Caco-2 (cell line): Measurements from ENCODE around the gene OR10P1. TPM values are rescaled to one million over a fixed set of nuclear protein-coding genes. Genes with fewer than 3 reads are reported as not detected.

ENCODE experiments used
- BruUV-seq: library from RNA; stranded (reverse); fragments of 400-500 nt; replicated peaks from 2 replicates; lab custom pipeline; 2021; lab: Mats Ljungman, UMichigan
- CTCF ChIA-PET: fragments of 300-600 bp; sonication (Branson Sonifier 250); formaldehyde crosslinking; loops from one replicate; lab custom pipeline; 2022; ENCODE audit warnings: antibody characterized with exemption; lab: Charles Lee
- POLR2A ChIA-PET: fragments of 300-600 bp; sonication (Branson Sonifier 250); formaldehyde crosslinking; loops from one replicate; lab custom pipeline; 2022; ENCODE audit warnings: antibody characterized with exemption; lab: Charles Lee
- DNase-seq, 2 experiments: peaks; one replicate each; pipeline versions ENCODE4 v3.0.0 to v3.0.0-alpha.2; 2020 to 2022
- H3K27me3 ChIP-seq: replicated peaks from 2 replicates; pipeline ENCODE4 v1.6.0; 2011; ENCODE audit warnings: low read length; ENCODE audit not compliant: control insufficient read depth, insufficient read depth
- H3K36me3 ChIP-seq: 2 replicates; pipeline ENCODE4 v1.5.1; 2011; ENCODE audit warnings: low read length; ENCODE audit not compliant: control insufficient read depth, insufficient read depth
- H3K4me1 ChIP-seq: fragments of 250-450 bp; sonication (Bioruptor Pico); 2 replicates; pipeline ENCODE4 v1.5.1; 2020; ENCODE audit warnings: mild to moderate bottlenecking
- H3K4me3 ChIP-seq: 2 replicates; pipeline ENCODE4 v1.5.1; 2011; ENCODE audit warnings: low read depth, mild to moderate bottlenecking, control low read depth, low read length
- H3K9me3 ChIP-seq: fragments of 250-450 bp; sonication (Bioruptor Pico); 2 replicates; pipeline ENCODE4 v1.5.1; 2020; ENCODE audit warnings: mild to moderate bottlenecking, moderate library complexity
- H3K27ac Mint-ChIP-seq: one replicate; pipeline ENCODE4 v1.8.0; 2022; ENCODE audit warnings: mixed read lengths; ENCODE audit not compliant: unreplicated experiment
- H3K27me3 Mint-ChIP-seq: one replicate; pipeline ENCODE4 v1.8.0; 2022; ENCODE audit warnings: mixed read lengths; ENCODE audit not compliant: insufficient read depth, unreplicated experiment
- H3K36me3 Mint-ChIP-seq: one replicate; pipeline ENCODE4 v1.8.0; 2022; ENCODE audit warnings: mild to moderate bottlenecking, mixed read lengths; ENCODE audit not compliant: insufficient read depth, unreplicated experiment
- H3K4me1 Mint-ChIP-seq: one replicate; pipeline ENCODE4 v1.8.0; 2022; ENCODE audit warnings: low read depth, mixed read lengths; ENCODE audit not compliant: unreplicated experiment
- H3K4me3 Mint-ChIP-seq: one replicate; pipeline ENCODE4 v1.8.0; 2022; ENCODE audit warnings: mild to moderate bottlenecking, moderate library complexity, mixed read lengths; ENCODE audit not compliant: unreplicated experiment
- H3K9me3 Mint-ChIP-seq: one replicate; pipeline ENCODE4 v1.8.0; 2022; ENCODE audit warnings: mixed read lengths; ENCODE audit not compliant: unreplicated experiment
- CTCF ChIP-seq, 2 experiments: fragments of 200-600 bp in 1 of 2; IDR thresholded peaks; 1 replicate in 1 of 2; 2 replicates in 1 of 2; pipeline versions ENCODE4 v1.5.1 to v1.8.0; 2011 to 2022; ENCODE audit warnings: antibody characterized with exemption in 1 of 2, control low read depth in 1 of 2, inconsistent platforms in 1 of 2, low read depth in 1 of 2, low read length in 1 of 2, mild to moderate bottlenecking in 1 of 2, moderate library complexity in 1 of 2; ENCODE audit not compliant: insufficient read depth in 1 of 2, severe bottlenecking in 1 of 2, unreplicated experiment in 1 of 2
- intact Hi-C: fragments of 100-400 bp; cut with micrococcal nuclease; formaldehyde crosslinking; loops from one replicate; pipeline ENCODE4 v1.10.0; 2022; ENCODE audit not compliant: unreplicated experiment
- total RNA-seq: library from RNA; stranded (reverse); gene quantifications from 2 replicates; pipeline ENCODE4 v1.2.3, GENCODE V29; 2022

OR10P1 gene
- total RNA-seq, 1 experiment from 2014 or later, result not detected

DNA sequence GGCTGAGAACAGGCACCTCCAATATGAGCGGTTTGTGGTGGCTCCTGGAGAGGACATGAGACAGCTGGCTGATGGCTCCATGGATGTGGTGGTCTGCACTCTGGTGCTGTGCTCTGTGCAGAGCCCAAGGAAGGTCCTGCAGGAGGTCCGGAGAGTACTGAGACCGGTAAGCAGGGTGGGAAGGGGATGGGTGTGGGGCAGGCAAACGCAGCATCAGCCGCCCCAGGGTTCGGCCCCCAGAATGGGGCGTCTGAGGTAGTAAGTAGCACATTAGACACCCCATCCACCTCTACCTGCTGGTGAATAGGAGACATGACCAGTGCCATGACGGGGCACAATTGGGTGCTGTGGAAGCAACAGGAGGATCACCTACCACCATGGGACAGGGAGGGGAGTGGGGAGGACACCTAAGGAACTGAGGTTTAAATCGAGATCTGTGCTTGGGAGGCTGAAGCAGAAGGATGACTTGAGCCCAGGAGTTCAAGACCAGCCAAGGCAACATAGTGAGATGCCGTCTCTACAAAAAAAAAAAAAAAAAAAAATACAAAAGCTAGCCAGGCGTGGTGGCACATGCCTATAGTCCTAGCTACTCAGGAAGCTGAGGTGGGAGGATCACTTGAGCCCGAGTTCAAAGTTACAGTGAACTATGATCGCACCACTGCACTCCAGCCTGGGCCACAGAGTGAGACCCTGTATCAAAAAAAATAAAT, 45.5 kb downstream of the OR10P1 start:
- ChIA-PET POLR2A (interaction anchor here (0.5 to 1.9 kb wide), 6 partner anchors 23 to 291 kb away, joined by 4 to 10 read pairs (median 6); partner anchors contain the start of genes BLOC1S1, RAB5B and RDH5), CTCF (interaction anchor here (0.6 to 2.5 kb wide), 26 partner anchors 9 to 1694 kb away, joined by 3 to 102 read pairs (median 4); partner anchors contain the start of genes BLOC1S1, CD63, DNAJC14 and ITGA7)
- no peak for TF ChIP-seq CTCF (IDR thresholded peaks at IDR 0.05; ENCODE audit: insufficient read depth in 1 of 2, low read depth in 1 of 2, low read length in 1 of 2, severe bottlenecking in 1 of 2, unreplicated experiment in 1 of 2)
- peak in 1 of 2 experiments; percentile 26 for DNase-seq
- Mint-ChIP-seq H3K4me1 (peaks cover 8% of the 10 kb centered on the region), H3K9me3 (no peaks in the 10 kb centered on the region), H3K27me3 (no peaks in the 10 kb centered on the region), H3K36me3 (peaks cover 5% of the 10 kb centered on the region), H3K4me3 (peak overlapping the region; percentile 96), H3K27ac (peak overlapping the region; percentile 84)
- H3K4me3 ChIP-seq, result peak overlapping the region; percentile 59
- H3K9me3 ChIP-seq, result no peaks in the 10 kb centered on the region
- BruUV-seq, result no TSS peak
- peaks cover 4% of the 10 kb centered on the region; the same call in 1 of the 2 replicates for H3K4me1 ChIP-seq
- H3K27me3 ChIP-seq, result no peaks in the 10 kb centered on the region
- no peaks in the 10 kb centered on the region; the same call in 1 of the 2 replicates for H3K36me3 ChIP-seq
- intact Hi-C loops, result no loop called here

GRCh38 chr12:55683676-55684075, 47.0 kb downstream of the OR10P1 start:
- ChIA-PET POLR2A (no interaction called here), CTCF (no interaction called here)
- Histone ChIP-seq H3K27me3 (no peaks in the 10 kb centered on the region), H3K36me3 (peaks cover 3% of the 10 kb centered on the region), H3K9me3 (no peaks in the 10 kb centered on the region), H3K4me1 (peaks cover 4% of the 10 kb centered on the region; the same call in 1 of the 2 replicates), H3K4me3 (no peak overlapping the region)
- H3K36me3 Mint-ChIP-seq, result peaks cover 5% of the 10 kb centered on the region
- DNase-seq, result no peak
- H3K27ac Mint-ChIP-seq, result no peak overlapping the region
- no peaks in the 10 kb centered on the region for H3K9me3 Mint-ChIP-seq
- peak overlapping the region; percentile 10 for H3K4me3 Mint-ChIP-seq
- no peaks in the 10 kb centered on the region for H3K27me3 Mint-ChIP-seq
- no TSS peak for BruUV-seq
- intact Hi-C loops, result no loop called here
- no peak for TF ChIP-seq CTCF (IDR thresholded peaks at IDR 0.05; ENCODE audit: insufficient read depth in 1 of 2, low read depth in 1 of 2, low read length in 1 of 2, severe bottlenecking in 1 of 2, unreplicated experiment in 1 of 2)
- H3K4me1 Mint-ChIP-seq, result peaks cover 8% of the 10 kb centered on the region

DNA sequence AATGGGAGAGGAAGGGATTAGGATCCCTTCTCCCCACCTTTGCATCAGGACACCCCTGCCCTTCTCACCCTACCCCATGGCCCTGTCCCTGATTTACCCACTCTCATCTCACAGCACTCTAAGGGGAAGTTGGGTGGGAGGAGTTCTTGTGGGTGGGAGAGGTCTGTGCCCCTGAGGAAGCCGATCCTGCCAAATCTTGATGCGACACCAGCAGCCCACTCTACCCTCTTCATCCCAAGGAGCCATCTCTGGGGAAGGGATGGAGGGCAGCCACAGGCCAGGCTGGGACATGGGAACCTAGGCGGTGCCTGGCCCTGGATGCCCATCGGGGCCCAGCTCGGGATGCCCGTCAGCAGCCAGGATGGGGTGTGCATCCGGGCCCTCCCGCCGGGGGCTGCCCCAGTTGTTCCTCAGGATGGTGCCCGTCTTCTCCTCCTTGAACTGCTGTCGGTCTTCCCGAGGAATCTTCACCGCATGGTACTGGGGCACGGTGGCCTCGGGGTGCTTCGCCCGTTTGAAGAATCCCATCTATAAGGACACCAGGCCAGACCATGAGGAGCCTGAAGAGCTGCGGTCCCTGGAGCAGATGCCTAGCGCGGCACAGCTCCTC, 48.2 kb downstream of the OR10P1 start:
- Mint-ChIP-seq H3K4me1 (peaks cover 8% of the 10 kb centered on the region), H3K36me3 (peaks cover 5% of the 10 kb centered on the region), H3K4me3 (no peak overlapping the region), H3K27ac (no peak overlapping the region), H3K27me3 (no peaks in the 10 kb centered on the region), H3K9me3 (no peaks in the 10 kb centered on the region)
- Histone ChIP-seq H3K9me3 (no peaks in the 10 kb centered on the region), H3K27me3 (no peaks in the 10 kb centered on the region), H3K4me3 (no peak overlapping the region), H3K4me1 (peaks cover 4% of the 10 kb centered on the region; the same call in 1 of the 2 replicates), H3K36me3 (peaks cover 3% of the 10 kb centered on the region)
- intact Hi-C loops, result no loop called here
- BruUV-seq, result no TSS peak
- DNase-seq, result no peak
- POLR2A ChIA-PET, result no interaction called here
- CTCF ChIA-PET, result no interaction called here
- TF ChIP-seq CTCF (IDR thresholded peaks at IDR 0.05; ENCODE audit: insufficient read depth in 1 of 2, low read depth in 1 of 2, low read length in 1 of 2, severe bottlenecking in 1 of 2, unreplicated experiment in 1 of 2), result no peak
